ENCODE measurements around the gene CAPN3. TPM values are rescaled to one million over a fixed set of nuclear protein-coding genes. Genes with fewer than 3 reads are reported as not detected.
A peak's percentile ranks its signal among the peaks of the same experiment; 100 is the strongest.

The CAPN3 gene
- total RNA-seq, 2 experiments from 2014 or later = 1.5 to 1.6 TPM

DNA sequence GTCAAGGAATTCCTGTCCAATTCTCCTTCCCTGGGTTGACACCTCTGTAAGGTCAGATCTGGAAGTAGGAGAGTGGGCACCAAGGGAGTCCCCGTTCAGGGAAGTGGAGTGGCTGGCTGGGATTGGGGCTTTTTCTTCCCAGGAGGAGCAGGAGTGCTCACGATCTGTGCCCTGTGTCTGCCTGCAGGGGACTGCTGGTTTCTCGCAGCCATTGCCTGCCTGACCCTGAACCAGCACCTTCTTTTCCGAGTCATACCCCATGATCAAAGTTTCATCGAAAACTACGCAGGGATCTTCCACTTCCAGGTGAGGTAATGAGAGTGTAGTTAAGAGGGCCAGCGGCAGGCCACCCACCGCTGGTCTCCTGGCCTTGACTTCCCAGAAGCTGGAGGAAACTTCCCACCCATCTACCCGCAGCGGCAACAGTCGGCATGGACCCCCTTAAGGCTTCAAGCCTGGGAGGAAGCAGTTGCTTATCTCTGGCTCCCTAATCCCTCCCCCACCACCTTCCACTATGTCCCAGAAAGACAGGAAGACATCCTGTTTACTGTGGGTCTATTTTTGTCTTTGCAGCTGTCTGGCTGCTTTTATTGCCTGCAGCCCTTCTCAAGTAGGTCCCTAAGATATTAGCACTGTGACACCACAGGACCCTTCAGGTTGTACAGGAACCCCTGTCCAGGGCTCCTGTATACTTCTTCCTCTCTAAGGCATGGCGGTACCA is 26.8 kb downstream of the CAPN3 start:
- CTCF ChIA-PET (ENCODE audit: unreplicated experiment) = no interaction called here
- intact Hi-C loops (cut with micrococcal nuclease; ENCODE audit: unreplicated experiment) = loop anchor here (2.0 kb wide), 2 partner anchors 249 to 319 kb away; no protein-coding TSS in a partner anchor
- POLR2A ChIA-PET = no interaction called here

DNA sequence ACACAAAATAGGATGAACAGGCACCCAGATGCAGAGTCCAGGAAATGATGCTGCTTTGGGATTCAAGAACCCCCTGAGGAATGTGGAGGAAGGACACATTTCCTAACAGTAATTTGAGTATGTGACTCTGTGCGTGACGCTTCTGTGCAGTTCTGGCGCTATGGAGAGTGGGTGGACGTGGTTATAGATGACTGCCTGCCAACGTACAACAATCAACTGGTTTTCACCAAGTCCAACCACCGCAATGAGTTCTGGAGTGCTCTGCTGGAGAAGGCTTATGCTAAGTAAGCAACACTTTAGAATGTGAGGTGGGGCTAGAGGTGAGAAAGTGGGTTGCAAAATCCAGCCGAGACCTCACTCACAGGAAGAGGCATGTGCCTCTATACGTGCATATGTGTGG is 28.3 kb downstream of the CAPN3 start:
- ChIA-PET CTCF (ENCODE audit: unreplicated experiment) (no interaction called here), POLR2A (no interaction called here)
- Histone ChIP-seq H3K9me2 (ENCODE audit: insufficient read depth, low read length) (no peaks in the 10 kb centered on the region), H2AFZ (ENCODE audit: low read length) (no peak overlapping the region), H3K4me1 (ENCODE audit: insufficient read depth, low read length, poor library complexity, severe bottlenecking) (peaks cover 7% of the 10 kb centered on the region), H3K36me3 (ENCODE audit: insufficient read depth, low read length) (no peaks in the 10 kb centered on the region), H3K4me3 (ENCODE audit: low read depth, low read length, poor library complexity, severe bottlenecking) (no peak overlapping the region), H3K79me2 (ENCODE audit: insufficient read depth, low read depth, low read length) (no peaks in the 10 kb centered on the region), H3K9me3 (ENCODE audit: low read length) (no peaks in the 10 kb centered on the region), H3K4me2 (ENCODE audit: low read length) (no peak overlapping the region), H3K27ac (ENCODE audit: low read depth, low read length, poor library complexity, severe bottlenecking) (no peak overlapping the region), H4K20me1 (ENCODE audit: insufficient read depth, low read length) (no peaks in the 10 kb centered on the region)
- intact Hi-C loops (cut with micrococcal nuclease; ENCODE audit: unreplicated experiment) = no loop called here
- BruUV-seq (replicated peaks) = no TSS peak
- no peak for DNase-seq (ENCODE audit: low spot score)
- TF ChIP-seq EZH2phosphoT487 (IDR thresholded peaks at IDR 0.05; ENCODE audit: borderline replicate concordance, low read depth, low read length) (no peak), CTCF (conservative IDR thresholded peaks at IDR 0.05; ENCODE audit: low read length) (no peak)

More for the DNA sequence above, 26.8 kb downstream of the CAPN3 start:
- DNase-seq (ENCODE audit: low spot score) = no peak
- Histone ChIP-seq H3K4me3 (ENCODE audit: low read depth, low read length, poor library complexity, severe bottlenecking) (no peak overlapping the region), H3K36me3 (ENCODE audit: insufficient read depth, low read length) (no peaks in the 10 kb centered on the region), H3K9me2 (ENCODE audit: insufficient read depth, low read length) (no peaks in the 10 kb centered on the region), H3K27ac (ENCODE audit: low read depth, low read length, poor library complexity, severe bottlenecking) (no peak overlapping the region), H4K20me1 (ENCODE audit: insufficient read depth, low read length) (no peaks in the 10 kb centered on the region), H2AFZ (ENCODE audit: low read length) (no peak overlapping the region), H3K79me2 (ENCODE audit: insufficient read depth, low read depth, low read length) (no peaks in the 10 kb centered on the region), H3K9me3 (ENCODE audit: low read length) (no peaks in the 10 kb centered on the region), H3K4me1 (ENCODE audit: insufficient read depth, low read length, poor library complexity, severe bottlenecking) (peaks cover 7% of the 10 kb centered on the region), H3K4me2 (ENCODE audit: low read length) (no peak overlapping the region)
- BruUV-seq (replicated peaks) = no TSS peak
- TF ChIP-seq CTCF (conservative IDR thresholded peaks at IDR 0.05; ENCODE audit: low read length) (no peak), EZH2phosphoT487 (IDR thresholded peaks at IDR 0.05; ENCODE audit: borderline replicate concordance, low read depth, low read length) (no peak)

DNA sequence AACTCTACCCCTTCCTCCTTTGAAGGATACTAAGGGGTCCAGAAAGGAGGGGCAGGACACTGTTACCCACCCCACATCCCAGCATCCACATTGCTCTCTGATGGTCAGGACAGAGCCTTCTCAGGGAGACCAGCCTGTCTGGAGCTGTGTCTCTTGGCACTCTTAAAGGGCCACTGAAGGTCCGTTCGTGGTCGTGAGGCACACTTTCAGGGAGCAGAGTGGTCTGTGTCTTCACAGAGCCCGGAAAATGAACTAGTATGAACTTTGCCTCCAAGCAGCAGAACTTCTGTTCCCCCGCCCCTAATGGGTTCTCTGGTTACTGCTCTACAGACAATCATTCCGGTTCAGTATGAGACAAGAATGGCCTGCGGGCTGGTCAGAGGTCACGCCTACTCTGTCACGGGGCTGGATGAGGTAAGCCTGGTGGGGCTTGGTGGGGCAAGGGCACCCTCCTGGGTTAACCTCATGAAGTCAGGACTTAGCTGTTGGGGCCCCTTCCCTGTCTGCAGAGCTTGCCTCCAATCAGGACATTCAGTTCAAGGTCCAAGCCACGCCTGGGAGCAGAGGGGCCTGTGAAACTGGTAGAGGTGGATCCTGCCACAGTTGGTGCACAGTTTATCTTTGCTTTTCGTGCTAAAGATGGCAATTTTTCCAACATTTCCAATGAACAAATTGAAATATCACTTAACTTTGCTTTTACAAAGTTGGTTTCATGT is 33.2 kb downstream of the CAPN3 start:
- H3K9me3 ChIP-seq (ENCODE audit: low read length) = no peaks in the 10 kb centered on the region
- CTCF ChIA-PET (ENCODE audit: unreplicated experiment) = no interaction called here
- no peaks in the 10 kb centered on the region for H4K20me1 ChIP-seq (ENCODE audit: insufficient read depth, low read length)
- no peaks in the 10 kb centered on the region for H3K4me1 ChIP-seq (ENCODE audit: insufficient read depth, low read length, poor library complexity, severe bottlenecking)
- H2AFZ ChIP-seq (ENCODE audit: low read length) = peak overlapping the region; percentile 10; the same call in 1 of the 2 replicates
- BruUV-seq (replicated peaks) = no TSS peak
- H3K4me3 ChIP-seq (ENCODE audit: low read depth, low read length, poor library complexity, severe bottlenecking) = no peak overlapping the region
- H3K4me2 ChIP-seq (ENCODE audit: low read length) = no peak overlapping the region
- no peaks in the 10 kb centered on the region for H3K9me2 ChIP-seq (ENCODE audit: insufficient read depth, low read length)
- POLR2A ChIA-PET = no interaction called here
- no peak for DNase-seq (ENCODE audit: low spot score)
- H3K79me2 ChIP-seq (ENCODE audit: insufficient read depth, low read depth, low read length) = no peaks in the 10 kb centered on the region
- TF ChIP-seq EZH2phosphoT487 (IDR thresholded peaks at IDR 0.05; ENCODE audit: borderline replicate concordance, low read depth, low read length) (no peak), CTCF (conservative IDR thresholded peaks at IDR 0.05; ENCODE audit: low read length) (no peak)
- no peak overlapping the region for H3K27ac ChIP-seq (ENCODE audit: low read depth, low read length, poor library complexity, severe bottlenecking)
- intact Hi-C loops (cut with micrococcal nuclease; ENCODE audit: unreplicated experiment) = no loop called here
- H3K36me3 ChIP-seq (ENCODE audit: insufficient read depth, low read length) = no peaks in the 10 kb centered on the region
